CD4-positive, alpha-beta T cell treated with Interleukin-15 for 1 hour (primary cell): ENCODE measurements around the gene RUNX2.

Experiments used
- DNase-seq: peaks from one replicate; pipeline ENCODE4 v3.0.0-alpha.2; 2020

Gene RUNX2

GRCh38 chr6:45566882-45567281 is 238.8 kb downstream of the RUNX2 start:
- no peak for DNase-seq

DNA sequence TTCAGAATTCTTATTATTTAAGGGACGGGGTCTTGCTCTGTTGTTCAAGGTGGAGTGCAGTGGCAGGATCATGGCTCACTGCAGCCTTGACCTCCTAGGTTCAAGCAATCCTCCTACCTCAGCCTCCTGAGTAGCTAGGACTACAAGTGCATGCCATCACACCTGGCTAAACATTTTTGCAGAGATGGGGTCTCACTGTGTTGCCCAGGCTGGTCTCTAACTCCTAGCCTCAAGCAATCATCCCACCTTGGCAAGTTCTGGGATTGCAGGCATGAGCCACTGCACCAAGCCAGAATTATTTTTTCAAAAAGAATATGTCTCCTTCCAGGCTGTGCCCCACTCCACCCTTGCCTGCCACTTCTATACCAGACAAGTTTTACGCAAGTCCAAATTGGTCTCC is 239.7 kb downstream of the RUNX2 start:
- DNase-seq: no peak

DNA sequence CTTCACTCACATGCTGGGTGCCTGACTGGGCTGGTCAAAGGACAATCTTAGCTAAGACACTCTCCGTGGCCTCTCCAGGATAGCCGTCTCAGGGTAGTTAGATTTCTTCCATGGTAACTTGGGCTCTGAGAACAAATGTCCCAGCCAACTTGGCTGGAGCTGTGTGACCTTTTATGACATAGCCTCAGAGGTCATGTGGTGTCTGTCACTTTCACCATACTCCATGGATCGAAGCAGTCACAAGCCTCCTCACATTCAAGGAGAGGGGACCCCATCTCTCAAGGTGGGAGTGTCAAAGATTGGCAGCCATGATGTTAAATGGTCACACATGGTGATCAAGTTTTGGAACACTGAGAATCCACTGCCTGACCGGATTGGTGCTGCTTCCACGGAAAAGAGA is 240.5 kb downstream of the RUNX2 start:
- DNase-seq: no peak

- DNase-seq: no peak
Measured at GRCh38 chr6:45569210-45569945, 241.2 kb downstream of the RUNX2 start.

- no peak for DNase-seq
Measured at GRCh38 chr6:45571159-45571558, 243.0 kb downstream of the RUNX2 start.

DNA sequence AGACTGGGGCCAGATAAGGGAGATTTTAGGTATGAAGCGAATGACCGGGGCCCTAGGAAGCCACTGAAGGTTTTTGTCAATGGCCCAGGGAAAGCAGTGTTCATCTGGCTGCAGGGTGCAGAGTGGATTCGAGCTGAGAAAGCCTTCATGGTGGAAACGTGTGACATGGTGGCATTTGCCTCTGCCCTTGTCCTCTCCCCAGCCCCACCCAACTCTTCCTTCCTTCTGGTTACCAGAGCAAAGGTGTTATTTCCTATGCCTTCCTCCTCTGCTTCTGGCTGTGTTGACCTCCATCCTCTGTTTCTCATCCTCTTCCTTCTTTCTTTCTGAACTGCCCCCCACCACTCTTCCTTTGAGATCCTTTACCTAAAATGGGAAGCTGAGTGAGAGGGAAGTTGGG is 244.7 kb downstream of the RUNX2 start:
- DNase-seq: no peak

DNA sequence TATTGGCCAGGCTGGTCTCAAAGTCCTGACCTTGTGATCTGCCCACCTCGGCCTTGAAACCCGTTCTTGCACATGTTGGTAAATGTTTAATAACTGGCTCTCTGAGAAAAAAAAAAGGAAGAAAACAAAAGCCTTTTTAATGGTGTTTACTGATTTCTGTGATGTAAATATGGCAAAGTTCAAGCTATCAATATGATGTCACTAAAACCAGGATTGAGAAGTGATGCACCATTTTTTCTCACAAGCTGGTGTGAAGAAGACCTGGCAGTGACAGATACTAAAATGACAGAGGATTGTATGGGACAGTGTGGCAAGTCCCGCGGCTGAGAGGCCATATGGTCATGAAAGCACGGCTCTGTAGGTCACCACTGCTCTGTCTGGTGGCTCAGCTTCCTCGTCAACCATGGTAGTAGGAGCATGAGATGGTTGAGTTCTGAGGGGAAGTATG is 245.9 kb downstream of the RUNX2 start:
- DNase-seq: no peak

- no peak for DNase-seq
Measured at GRCh38 chr6:45574885-45575284, 246.8 kb downstream of the RUNX2 start.

- no peak for DNase-seq
Measured at GRCh38 chr6:45576648-45577624, 248.8 kb downstream of the RUNX2 start.

DNA sequence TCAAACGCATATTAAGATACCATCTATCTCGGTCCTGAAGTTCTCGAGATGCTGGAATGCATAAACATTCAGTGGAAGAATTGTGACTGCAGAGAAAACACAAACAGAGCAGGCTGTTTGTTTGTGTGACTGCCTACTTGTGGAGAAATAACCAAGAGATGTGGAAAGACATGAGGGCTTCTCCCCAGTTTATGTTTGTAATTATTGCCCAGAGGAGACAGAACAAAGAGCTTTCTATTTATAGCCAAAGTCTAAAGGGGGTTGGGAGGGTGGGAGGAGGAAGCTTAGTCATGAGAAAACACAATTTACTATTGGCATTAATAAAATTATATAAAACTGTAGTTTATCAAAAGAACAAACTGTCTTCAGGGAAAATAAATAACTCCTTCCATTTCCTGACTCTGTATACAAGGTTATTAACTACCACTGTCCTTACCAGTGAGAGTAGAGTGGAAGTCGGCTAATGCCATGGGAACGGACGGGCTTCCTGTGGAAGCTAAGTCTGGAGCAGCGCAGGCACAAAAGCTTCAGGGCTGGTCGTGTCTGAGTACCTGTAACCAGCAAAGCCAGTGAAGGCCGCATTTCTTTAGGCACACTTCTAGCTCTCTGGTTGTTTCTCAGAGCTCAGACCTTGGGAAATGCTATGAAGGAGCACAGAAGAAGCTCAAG is 249.8 kb downstream of the RUNX2 start:
- no peak for DNase-seq

DNA sequence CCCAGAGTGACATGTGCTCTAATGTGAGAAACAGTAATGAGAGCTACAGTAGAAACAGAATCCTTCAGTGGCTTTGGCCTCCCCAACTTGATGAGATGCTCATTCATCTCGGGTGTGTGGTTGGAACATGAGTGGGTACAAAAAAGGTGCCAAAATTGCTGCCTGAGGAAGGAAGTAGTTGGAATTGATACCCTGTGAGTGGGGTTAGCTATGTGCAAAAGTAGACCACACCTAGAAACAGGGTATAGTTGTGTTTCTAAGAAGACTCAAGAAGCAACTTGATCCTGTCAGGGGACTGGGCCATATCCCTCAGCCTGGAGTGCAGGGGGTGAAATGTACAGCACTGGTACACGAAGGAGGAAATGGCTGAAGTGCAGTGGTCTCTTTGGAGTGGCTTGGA is 256.0 kb downstream of the RUNX2 start:
- DNase-seq: no peak

DNA sequence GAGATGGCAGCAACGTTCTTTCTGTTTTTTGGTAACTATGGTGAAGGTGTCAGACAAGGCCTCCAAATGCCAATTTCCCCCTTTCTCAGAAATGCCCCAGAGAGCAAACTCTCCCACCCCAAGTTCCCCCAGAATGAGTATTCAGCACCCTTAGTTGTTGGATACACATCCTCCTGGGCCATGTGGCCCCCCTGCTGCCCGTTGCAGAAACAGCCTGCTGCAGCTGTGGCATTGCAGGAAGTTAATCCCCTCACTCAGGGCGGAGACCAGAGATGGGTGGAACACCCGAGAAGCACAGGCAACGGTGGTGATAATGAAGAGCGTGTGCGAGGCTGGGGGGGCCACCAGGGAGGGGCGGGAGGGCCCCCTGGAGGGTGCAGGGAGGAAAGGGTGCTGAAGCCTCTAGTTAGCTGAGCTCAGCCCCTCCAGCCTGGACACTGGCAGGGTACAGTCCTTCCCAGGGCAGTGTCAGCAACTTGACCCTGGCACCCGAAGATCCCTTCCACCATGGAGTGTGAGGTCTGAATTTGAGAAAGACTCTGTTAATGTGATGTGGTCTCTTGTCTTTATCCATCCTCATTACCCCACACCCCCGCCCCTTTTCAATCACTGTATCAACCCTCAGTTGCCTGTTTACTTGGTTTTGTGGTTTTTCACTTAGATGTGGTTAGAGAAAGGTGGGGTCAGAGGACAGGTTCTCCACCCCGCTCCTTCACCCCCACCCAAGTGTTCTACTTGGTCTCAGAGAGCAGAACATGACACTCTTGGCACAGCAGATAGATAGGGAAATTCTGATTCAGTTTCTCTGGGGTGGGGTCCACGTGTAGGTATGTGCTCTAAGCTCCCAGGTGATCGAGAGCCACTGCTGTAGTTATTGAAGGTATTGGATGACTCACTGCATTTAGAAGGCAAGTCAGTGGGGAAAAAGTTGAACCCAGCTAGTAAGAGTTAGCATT is 258.4 kb downstream of the RUNX2 start:
- peak; percentile 62 for DNase-seq

DNA sequence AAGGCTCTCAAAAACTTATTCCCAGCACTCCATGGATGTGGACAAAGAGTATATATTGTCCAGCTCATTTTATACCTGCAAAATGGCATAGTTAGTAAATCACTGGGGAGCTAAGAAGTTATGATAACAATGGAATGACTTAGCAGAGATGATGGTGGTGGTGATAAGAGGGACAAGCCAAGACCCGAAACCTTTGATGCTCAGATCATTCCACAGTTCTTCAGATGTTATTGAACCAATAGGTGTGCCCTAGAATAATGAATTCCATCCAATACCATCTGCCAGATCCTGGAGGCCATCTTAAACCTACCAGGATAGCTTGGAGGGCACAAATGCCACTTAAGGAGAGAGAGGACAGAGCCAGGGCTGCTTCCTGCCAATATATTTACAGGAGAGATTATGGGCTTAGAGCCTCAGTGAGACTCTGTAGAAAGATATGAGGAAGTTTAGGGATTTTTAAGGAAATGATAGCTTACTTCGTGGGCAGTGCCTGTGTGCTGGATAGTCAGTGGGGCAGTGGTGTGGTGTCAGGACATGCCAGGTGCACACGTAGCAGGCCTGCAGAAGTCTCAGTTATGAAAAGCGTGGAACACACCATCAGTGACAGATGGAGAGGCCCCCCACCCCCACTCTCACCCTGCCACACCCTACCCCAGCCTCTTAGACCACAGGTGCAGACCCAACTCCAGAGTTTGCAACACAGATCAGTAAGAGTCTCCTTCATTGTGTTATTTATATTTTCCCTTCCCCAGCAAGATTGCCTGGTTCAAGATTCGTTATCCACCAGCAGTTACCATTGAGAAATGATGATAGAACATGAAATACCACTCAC is 259.3 kb downstream of the RUNX2 start:
- DNase-seq: no peak

GRCh38 chr6:45589367-45589766 is 261.2 kb downstream of the RUNX2 start:
- DNase-seq: no peak

- DNase-seq: no peak
Measured at GRCh38 chr6:45590226-45590625, 262.1 kb downstream of the RUNX2 start.

- no peak for DNase-seq
Measured at GRCh38 chr6:45590696-45591184, 262.6 kb downstream of the RUNX2 start.

GRCh38 chr6:45591306-45591705 is 263.2 kb downstream of the RUNX2 start:
- DNase-seq: no peak

- no peak for DNase-seq
Measured at GRCh38 chr6:45591890-45592289, 263.8 kb downstream of the RUNX2 start.

DNA sequence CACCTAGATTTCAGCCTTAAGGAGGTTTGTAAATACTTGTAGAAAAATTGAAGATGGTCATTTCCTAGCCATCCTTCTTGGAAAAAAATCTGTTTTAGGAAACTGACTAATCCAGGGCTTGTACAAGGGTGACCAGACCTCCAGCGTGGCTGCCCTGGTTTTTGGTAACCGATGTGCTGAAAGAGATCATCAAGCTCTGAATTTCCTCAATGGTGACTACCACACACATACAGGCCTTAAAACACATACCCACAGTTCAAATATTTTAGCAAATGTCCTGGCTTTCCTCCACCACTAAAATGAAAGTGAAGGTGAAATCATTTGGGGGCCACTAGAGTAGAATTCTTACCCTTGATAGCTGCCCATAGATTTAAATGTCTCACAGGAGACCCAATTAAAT is 264.9 kb downstream of the RUNX2 start:
- no peak for DNase-seq

DNA sequence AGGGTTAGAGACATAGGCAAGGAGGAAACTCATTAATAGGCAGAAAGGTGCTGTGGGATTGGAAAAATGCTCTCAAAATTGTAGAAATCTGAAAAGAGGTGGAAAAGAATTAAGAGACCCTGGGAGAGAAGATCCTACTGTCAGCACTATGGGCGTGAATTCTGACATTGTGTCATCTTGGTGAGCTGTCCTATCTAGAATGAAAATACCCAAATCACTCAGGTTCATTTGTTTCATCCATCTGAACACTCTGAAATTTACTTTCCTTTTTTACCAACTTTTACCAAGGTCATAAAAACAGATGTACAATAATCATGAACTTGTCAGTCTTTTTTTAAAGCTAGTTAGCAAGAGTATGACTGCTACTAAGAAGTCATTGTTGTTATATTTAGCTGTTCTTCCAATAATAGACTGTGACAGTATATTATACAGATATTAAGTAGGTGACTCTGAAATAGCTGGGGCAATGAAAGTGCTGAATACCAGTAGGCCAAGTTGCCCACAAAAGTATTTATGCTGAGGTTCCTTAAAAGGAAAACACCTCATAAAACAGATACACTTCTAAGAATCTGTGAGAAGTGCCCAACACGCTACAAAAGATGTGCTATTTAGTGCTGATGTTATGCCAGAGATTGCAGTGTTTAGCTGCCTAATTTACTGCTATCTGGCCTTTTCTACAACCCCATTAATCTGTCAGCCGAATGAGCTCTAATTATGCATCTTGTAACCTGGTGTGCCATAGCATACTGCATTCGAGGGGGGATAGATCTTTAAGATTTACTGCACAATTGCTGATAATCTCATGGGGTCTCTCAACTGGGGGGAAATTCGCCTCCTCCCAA is 267.1 kb downstream of the RUNX2 start:
- no peak for DNase-seq
